GM21390 (cell line): ENCODE results near the gene VEPH1.
"Not testable (repeated sequence)": the region's sequence is repeated elsewhere in the genome, so short reads cannot be mapped to it uniquely, and the experiment has no call there.

Experiments
- ATAC-seq: cut with Tn5 transposase; IDR thresholded peaks from one replicate; pipeline ENCODE4 v1.9.1; 2021; ENCODE audit not compliant: unreplicated experiment

The VEPH1 gene

GRCh38 chr3:157354722-157355121 is 148.5 kb downstream of the VEPH1 start:
- no peak for ATAC-seq

GRCh38 chr3:157354254-157354653 is 149.0 kb downstream of the VEPH1 start:
- ATAC-seq: no peak

GRCh38 chr3:157353652-157354051 is 149.6 kb downstream of the VEPH1 start:
- ATAC-seq: no peak

GRCh38 chr3:157351981-157352380 is 151.2 kb downstream of the VEPH1 start:
- no peak for ATAC-seq

GRCh38 chr3:157350651-157351050 is 152.6 kb downstream of the VEPH1 start:
- not testable (repeated sequence) for ATAC-seq

GRCh38 chr3:157348304-157349075 is 154.7 kb downstream of the VEPH1 start:
- ATAC-seq: not testable (repeated sequence)

GRCh38 chr3:157347577-157348303 is 155.5 kb downstream of the VEPH1 start:
- no peak for ATAC-seq

- ATAC-seq: no peak
Measured at GRCh38 chr3:157336252-157337009, 166.8 kb downstream of the VEPH1 start.

- ATAC-seq: no peak
Measured at GRCh38 chr3:157335233-157336076, 167.8 kb downstream of the VEPH1 start.

GRCh38 chr3:157333551-157333991 is 169.6 kb downstream of the VEPH1 start:
- no peak for ATAC-seq

- ATAC-seq: no peak
Measured at GRCh38 chr3:157330206-157330605, 173.0 kb downstream of the VEPH1 start.

GRCh38 chr3:157329551-157329950 is 173.7 kb downstream of the VEPH1 start:
- ATAC-seq: no peak

GRCh38 chr3:157327837-157328236 is 175.4 kb downstream of the VEPH1 start:
- ATAC-seq: no peak

- no peak for ATAC-seq
Measured at GRCh38 chr3:157327018-157327417, 176.2 kb downstream of the VEPH1 start.

GRCh38 chr3:157324869-157325268 is 178.3 kb downstream of the VEPH1 start:
- ATAC-seq: not testable (repeated sequence)

- no peak for ATAC-seq
Measured at GRCh38 chr3:157323360-157323759, 179.9 kb downstream of the VEPH1 start.

GRCh38 chr3:157319672-157320071 is 183.5 kb downstream of the VEPH1 start:
- no peak for ATAC-seq

- ATAC-seq: no peak
Measured at GRCh38 chr3:157318639-157319288, 184.5 kb downstream of the VEPH1 start.

- ATAC-seq: no peak
Measured at GRCh38 chr3:157317895-157318294, 185.3 kb downstream of the VEPH1 start.

- no peak for ATAC-seq
Measured at GRCh38 chr3:157313186-157313585, 190.0 kb downstream of the VEPH1 start.
